Transverse colon (tissue), 4 donors: Measurements from ENCODE around the gene PCBD1. TPM values are rescaled to one million over a fixed set of nuclear protein-coding genes. Genes with fewer than 3 reads are reported as not detected.
"Not testable (repeated sequence)": the region's sequence is repeated elsewhere in the genome, so short reads cannot be mapped to it uniquely, and the experiment has no call there.

Experiments
- DNase-seq: peaks from one replicate; pipeline ENCODE4 v3.0.0-alpha.2; 2019
- H3K27ac ChIP-seq, 4 donors: fragments of 200-600 bp; sonication (generic); 2 replicates each; pipeline ENCODE4 v1.5.1; 2016 to 2018; ENCODE audit warnings: inconsistent platforms in 4 of 4
- H3K27me3 ChIP-seq: fragments of 200-600 bp; sonication (generic); 2 replicates; pipeline ENCODE4 v1.5.1; 2017; ENCODE audit warnings: inconsistent platforms
- H3K36me3 ChIP-seq, 4 donors: fragments of 200-600 bp; sonication (generic); 2 replicates each; pipeline ENCODE4 v1.5.1; 2017 to 2019; ENCODE audit warnings: inconsistent platforms in 4 of 4
- H3K4me1 ChIP-seq, 4 donors: fragments of 200-600 bp; sonication (generic); 2 replicates each; pipeline ENCODE4 v1.5.1; 2017 to 2020; ENCODE audit warnings: inconsistent platforms in 4 of 4
- H3K4me3 ChIP-seq, 4 donors: fragments of 200-600 bp; sonication (generic); 1 replicate in 1 of 4; 2 replicates in 3 of 4; pipeline versions ENCODE4 v1.5.1 to v1.6.1; 2017 to 2019; ENCODE audit warnings: inconsistent platforms in 4 of 4
- H3K9me3 ChIP-seq, 2 donors: fragments of 200-600 bp; sonication (generic); 2 replicates each; pipeline ENCODE4 v1.5.1; 2017 to 2019; ENCODE audit warnings: inconsistent platforms in 2 of 2
- EP300 ChIP-seq: sonication (generic); formaldehyde crosslinking; IDR thresholded peaks from one replicate; pipeline ENCODE4 v1.6.1; 2017; ENCODE audit warnings: antibody characterized with exemption, low read depth
- POLR2A ChIP-seq: fragments of 450-650 bp; IDR thresholded peaks from one replicate; pipeline ENCODE4 v1.6.1; 2016; ENCODE audit warnings: antibody characterized with exemption, mild to moderate bottlenecking, moderate library complexity
- POLR2AphosphoS5 ChIP-seq, 3 donors: sonication (generic); formaldehyde crosslinking; IDR thresholded peaks; one replicate each; pipeline ENCODE4 v1.6.1; 2016; ENCODE audit warnings: antibody characterized with exemption in 3 of 3
- WGBS, 2 donors: methylation state at CpG; one replicate each; pipeline ENCODE4 v1.1.5; 2018; ENCODE audit warnings: low coverage in 1 of 2; 5-methylcytosine and 5-hydroxymethylcytosine counted together
- in situ Hi-C, 4 donors: fragments of 200-750 bp; cut with MboI; loops; one replicate each; pipeline versions ENCODE4 v1.15.0 to v1.15.1; 2017; ENCODE audit warnings: low sequenced_read_pairs in 3 of 4, low pct_ligation_motif_present in 1 of 4, low pct_unique_long_range_greater_than_20kb in 1 of 4
- intact Hi-C: fragments of 100-400 bp; cut with DNase I; formaldehyde crosslinking; loops from one replicate; pipeline ENCODE4 v1.15.1; 2023; ENCODE audit warnings: low total_unique reads
- total RNA-seq, 4 donors: library from RNA; depleted of rRNA; stranded (reverse); fragments of >200 nt; gene quantifications; one replicate each; pipeline ENCODE4 v1.1.0, GENCODE V29; 2016
- TF ChIP-seq, protein P1 (sequence below), 5 experiments: fragments of 200-600 bp in 3 of 5; fragments of 450-650 bp in 2 of 5; sonication (generic) in 3 of 5; IDR thresholded peaks; 1 replicate in 2 of 5; 2 replicates in 3 of 5; pipeline ENCODE4 v1.5.1; 2016 to 2017; ENCODE audit warnings: antibody characterized with exemption in 5 of 5, inconsistent platforms in 3 of 5, mild to moderate bottlenecking in 2 of 5, moderate library complexity in 1 of 5

PCBD1 gene
- total RNA-seq, 4 donors from 2014 or later = 21.7 to 69.6 (median 44.8) TPM

DNA sequence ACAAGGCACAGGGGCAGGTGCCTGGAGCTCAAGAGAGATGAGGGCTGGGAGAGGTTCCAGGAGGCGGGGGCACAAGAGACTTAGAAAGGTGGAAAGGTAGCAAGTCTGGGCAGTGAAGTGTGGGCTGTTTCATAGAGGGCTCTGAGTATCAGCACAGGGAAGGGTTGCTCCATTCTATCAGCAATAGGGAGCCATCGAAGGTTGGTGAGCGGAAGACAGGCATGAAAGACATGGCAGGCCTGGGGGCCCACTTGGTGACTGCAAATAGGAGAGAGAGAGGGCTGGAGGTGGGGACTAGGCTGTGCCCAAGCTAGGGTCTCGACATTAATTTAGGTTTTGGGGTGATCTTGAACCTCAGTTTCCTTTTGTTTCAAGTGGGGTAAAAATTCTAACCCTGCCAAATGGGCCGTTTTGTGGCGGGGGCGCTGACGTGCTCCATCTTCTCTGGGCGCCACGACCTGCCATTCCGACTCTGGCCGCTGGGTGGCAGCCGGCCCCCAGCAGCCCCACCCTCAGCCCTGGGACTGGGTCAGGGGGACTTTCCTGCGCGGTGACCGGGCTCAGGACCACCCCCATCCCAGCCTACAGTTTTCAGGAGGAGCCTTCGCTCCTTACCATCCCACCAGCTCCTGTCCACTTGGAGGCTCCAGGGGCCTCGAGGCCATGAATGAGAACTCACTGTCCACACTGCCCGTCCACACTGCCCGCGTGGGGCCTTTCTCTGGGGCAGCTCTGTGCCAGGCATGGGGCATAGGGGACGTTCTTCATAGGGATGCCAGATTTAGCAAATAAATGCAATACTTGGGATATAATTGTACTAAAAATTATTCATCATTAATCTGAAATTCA lies 37.2 kb upstream of the PCBD1 start:
- in situ Hi-C loops (loop anchor here (10.0 to 25.0 kb wide), 3 partner anchors 262 to 359 kb away; no protein-coding TSS in a partner anchor), intact Hi-C loops (loop anchor here (5.0 kb wide), 2 partner anchors 287 to 362 kb away; partner anchors contain the start of gene UNC5B)
- Histone ChIP-seq H3K9me3 (no peaks in the 10 kb centered on the region), H3K27me3 (peaks cover 14% of the 10 kb centered on the region), H3K36me3 (no peaks in the 10 kb centered on the region), H3K4me3 (no peak overlapping the region), H3K4me1 (peaks cover 0 to 3% (median 0%) of the 10 kb centered on the region in 4 donors), H3K27ac (no peak overlapping the region)
- TF ChIP-seq POLR2AphosphoS5 (IDR thresholded peaks at IDR 0.05) = no peak
- TF ChIP-seq, protein P1, sequence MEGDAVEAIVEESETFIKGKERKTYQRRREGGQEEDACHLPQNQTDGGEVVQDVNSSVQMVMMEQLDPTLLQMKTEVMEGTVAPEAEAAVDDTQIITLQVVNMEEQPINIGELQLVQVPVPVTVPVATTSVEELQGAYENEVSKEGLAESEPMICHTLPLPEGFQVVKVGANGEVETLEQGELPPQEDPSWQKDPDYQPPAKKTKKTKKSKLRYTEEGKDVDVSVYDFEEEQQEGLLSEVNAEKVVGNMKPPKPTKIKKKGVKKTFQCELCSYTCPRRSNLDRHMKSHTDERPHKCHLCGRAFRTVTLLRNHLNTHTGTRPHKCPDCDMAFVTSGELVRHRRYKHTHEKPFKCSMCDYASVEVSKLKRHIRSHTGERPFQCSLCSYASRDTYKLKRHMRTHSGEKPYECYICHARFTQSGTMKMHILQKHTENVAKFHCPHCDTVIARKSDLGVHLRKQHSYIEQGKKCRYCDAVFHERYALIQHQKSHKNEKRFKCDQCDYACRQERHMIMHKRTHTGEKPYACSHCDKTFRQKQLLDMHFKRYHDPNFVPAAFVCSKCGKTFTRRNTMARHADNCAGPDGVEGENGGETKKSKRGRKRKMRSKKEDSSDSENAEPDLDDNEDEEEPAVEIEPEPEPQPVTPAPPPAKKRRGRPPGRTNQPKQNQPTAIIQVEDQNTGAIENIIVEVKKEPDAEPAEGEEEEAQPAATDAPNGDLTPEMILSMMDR (IDR thresholded peaks at IDR 0.05) = peak; percentile 86 to 98 (median 96)
- peak; percentile 41 for DNase-seq
- 0 to 27% methylated on average over 1 to 22 of the region's 22 CpGs for WGBS, 2 donors

DNA sequence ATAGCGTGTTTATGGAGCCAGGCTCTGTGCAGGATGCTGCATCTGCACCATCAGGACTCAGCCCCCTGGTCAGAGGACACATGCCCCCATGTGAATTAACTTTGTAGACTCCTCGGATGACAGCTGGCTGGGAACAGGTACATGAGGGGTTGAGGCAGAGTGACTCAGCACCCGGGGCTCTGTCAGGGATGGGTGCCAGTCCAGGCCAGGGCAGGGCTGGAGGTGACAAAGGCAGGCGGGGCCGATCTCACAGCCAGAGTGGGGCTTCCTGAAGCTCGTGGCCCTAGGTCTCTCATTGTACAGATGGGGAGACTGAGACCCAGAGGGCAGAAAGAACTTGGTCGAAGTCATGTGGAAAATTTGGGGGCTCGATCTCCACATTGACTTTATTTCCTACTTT lies 35.3 kb upstream of the PCBD1 start:
- H3K4me3 ChIP-seq = no peak overlapping the region
- intact Hi-C loops (no loop called here), in situ Hi-C loops (loop anchor here in 3 of 4 donors (10.0 kb wide), 2 partner anchors 351 to 361 kb away; no protein-coding TSS in a partner anchor)
- no peaks in the 10 kb centered on the region for H3K36me3 ChIP-seq
- H3K9me3 ChIP-seq = no peaks in the 10 kb centered on the region
- H3K27me3 ChIP-seq = peaks cover 11% of the 10 kb centered on the region
- 79% methylated on average over 7 of the region's 8 CpGs; no CpG with 5 or more reads in 1 of the 2 donors for WGBS, 2 donors
- H3K4me1 ChIP-seq = peaks cover 0 to 3% (median 0%) of the 10 kb centered on the region in 4 donors
- DNase-seq = no peak
- no peak overlapping the region for H3K27ac ChIP-seq
- no peak for TF ChIP-seq POLR2AphosphoS5 (IDR thresholded peaks at IDR 0.05)
- TF ChIP-seq, protein P1 (IDR thresholded peaks at IDR 0.05) = no peak
- TF ChIP-seq POLR2A = no peak
- no peak for TF ChIP-seq EP300

DNA sequence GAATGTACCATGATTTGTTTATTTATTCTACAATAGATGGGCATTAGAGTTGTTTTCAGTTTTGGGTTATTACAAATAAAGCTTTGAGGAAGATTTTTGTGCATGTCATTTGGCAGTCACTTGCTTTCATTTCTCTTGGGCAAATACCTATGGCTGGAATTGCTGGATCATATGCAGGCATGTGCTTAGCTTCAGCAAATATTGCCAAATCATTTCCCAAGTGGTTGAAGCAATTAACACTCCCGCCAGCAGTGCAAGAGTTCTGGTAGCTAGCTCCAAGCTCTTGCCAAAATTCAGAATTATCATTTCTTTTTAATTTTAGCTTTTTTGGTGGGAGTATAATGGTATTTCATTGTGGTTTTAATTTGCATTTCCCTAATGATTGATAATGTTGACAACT lies 32.9 kb upstream of the PCBD1 start:
- in situ Hi-C loops = loop anchor here in 3 of 4 donors (10.0 kb wide), 2 partner anchors 354 to 364 kb away; no protein-coding TSS in a partner anchor
- no peak for DNase-seq
- Histone ChIP-seq H3K4me3 (no peak overlapping the region), H3K27ac (no peak overlapping the region), H3K9me3 (no peaks in the 10 kb centered on the region), H3K4me1 (peaks cover 0 to 3% (median 0%) of the 10 kb centered on the region in 4 donors), H3K36me3 (no peaks in the 10 kb centered on the region), H3K27me3 (peaks cover 11% of the 10 kb centered on the region)
- intact Hi-C loops = no loop called here
- WGBS, 2 donors = 20 to 48% methylated on average over 1 of the region's 1 CpG
- TF ChIP-seq POLR2AphosphoS5 (IDR thresholded peaks at IDR 0.05) (no peak), POLR2A (no peak), EP300 (no peak)
- TF ChIP-seq, protein P1 (IDR thresholded peaks at IDR 0.05) = no peak

DNA sequence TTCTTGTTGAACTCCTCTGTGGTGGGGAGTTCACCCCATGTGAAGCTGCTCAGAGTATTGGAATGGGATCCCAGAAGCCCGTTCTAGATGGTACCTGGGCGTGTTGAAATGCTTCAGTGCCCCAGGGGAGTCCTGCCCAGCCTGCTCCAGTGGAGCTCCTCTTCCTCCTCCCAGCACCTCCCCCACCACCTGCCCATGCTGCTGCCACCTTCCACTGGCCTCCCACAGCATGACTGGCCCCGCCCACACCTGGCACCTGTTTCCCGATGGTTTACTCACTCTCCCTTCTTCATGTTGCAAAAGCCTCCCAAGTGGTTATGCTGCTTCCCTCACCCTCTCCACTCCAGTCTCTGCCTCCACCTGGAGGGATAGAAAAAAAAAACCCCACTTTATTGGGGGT lies 32.2 kb upstream of the PCBD1 start:
- Histone ChIP-seq H3K4me3 (no peak overlapping the region), H3K27me3 (peaks cover 11% of the 10 kb centered on the region), H3K36me3 (no peaks in the 10 kb centered on the region), H3K4me1 (peaks cover 0 to 1% (median 0%) of the 10 kb centered on the region in 4 donors), H3K9me3 (no peaks in the 10 kb centered on the region), H3K27ac (no peak overlapping the region)
- DNase-seq = peak; percentile 61
- TF ChIP-seq POLR2A = no peak
- TF ChIP-seq, protein P1 (IDR thresholded peaks at IDR 0.05) = no peak
- TF ChIP-seq POLR2AphosphoS5 (IDR thresholded peaks at IDR 0.05) = no peak
- 17% methylated on average over 4 of the region's 4 CpGs; no CpG with 5 or more reads in 1 of the 2 donors for WGBS, 2 donors
- intact Hi-C loops = no loop called here
- in situ Hi-C loops = loop anchor here in 3 of 4 donors (10.0 kb wide), 2 partner anchors 354 to 364 kb away; no protein-coding TSS in a partner anchor

DNA sequence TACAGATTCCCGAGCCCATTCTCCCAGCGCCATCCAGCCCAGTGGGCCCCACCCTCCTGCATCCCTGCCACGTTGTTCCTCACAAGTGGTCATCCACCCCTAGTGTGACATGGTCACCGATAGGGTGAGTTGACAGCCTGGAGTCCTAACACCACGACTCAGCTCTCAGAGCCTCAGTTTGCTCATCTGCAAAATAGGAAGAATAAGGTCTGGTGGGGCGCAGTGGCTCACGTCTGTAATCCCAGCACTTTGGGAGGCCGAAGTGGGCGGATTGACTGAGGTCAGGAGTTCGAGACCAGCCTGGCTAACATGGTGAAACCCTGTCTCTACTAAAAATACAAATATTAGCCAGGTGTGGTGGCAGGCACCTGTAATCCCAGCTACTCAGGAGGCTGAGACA lies 31.5 kb upstream of the PCBD1 start:
- DNase-seq, H3K9me3 ChIP-seq, H3K27ac ChIP-seq, H3K4me1 ChIP-seq, H3K36me3 ChIP-seq, H3K4me3 ChIP-seq, intact Hi-C loops: not testable (repeated sequence)
- peaks cover 11% of the 10 kb centered on the region for H3K27me3 ChIP-seq
- in situ Hi-C loops = loop anchor here in 3 of 4 donors (10.0 kb wide), 2 partner anchors 355 to 365 kb away; no protein-coding TSS in a partner anchor
- WGBS, 2 donors = 78 to 100% methylated on average over 5 to 10 of the region's 10 CpGs
